NOMO-1 treated with DMSO at 0.1 percent for 48 hours (cell line): ENCODE data around the gene ZMIZ1.
"Not testable (repeated sequence)": the region's sequence is repeated elsewhere in the genome, so short reads cannot be mapped to it uniquely, and the experiment has no call there.

ENCODE experiments used
- DNase-seq: peaks from one replicate; lab custom pipeline; 2025; ENCODE audit not compliant: unreplicated experiment; lab: John Stamatoyannopoulos, UW

ZMIZ1 gene

GRCh38 chr10:79331709-79332108, 262.9 kb downstream of the ZMIZ1 start:
- peak; percentile 10 for DNase-seq

DNA sequence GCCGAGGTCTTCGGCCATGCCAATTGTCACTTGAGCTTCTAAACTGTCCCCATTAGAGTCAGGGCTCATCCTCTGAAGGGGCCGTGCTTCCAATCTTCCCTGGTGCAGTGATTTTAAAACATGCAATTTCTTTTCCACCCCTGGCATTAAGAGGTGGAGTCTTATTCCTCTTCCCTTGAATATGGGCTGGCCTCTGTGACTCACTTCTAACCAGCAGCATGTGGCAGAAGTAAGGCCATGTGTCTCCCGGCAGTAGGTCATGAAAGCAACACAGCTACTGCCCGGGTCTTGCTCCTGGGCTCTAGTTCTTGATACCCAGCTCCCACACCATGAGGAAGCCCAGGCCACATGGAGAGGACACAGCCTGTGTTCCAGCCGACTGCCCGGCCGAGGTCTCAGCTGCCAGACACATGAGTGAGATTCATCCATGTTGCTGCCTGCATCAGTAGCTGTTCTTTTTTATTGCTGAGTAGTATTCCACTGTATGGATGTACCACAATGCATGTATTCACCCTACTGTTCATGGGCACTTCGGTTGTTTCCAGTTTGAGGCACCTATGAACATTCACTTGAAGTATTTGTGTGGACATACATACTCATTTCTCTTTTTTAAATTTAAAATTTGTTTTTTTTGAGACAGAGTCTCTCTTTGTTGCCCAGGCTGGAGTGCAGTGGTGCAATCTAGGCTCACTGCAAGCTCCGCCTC, 264.0 kb downstream of the ZMIZ1 start:
- not testable (repeated sequence) for DNase-seq

GRCh38 chr10:79333513-79333912, 264.7 kb downstream of the ZMIZ1 start:
- DNase-seq: no peak

GRCh38 chr10:79334573-79334972, 265.8 kb downstream of the ZMIZ1 start:
- no peak for DNase-seq

DNA sequence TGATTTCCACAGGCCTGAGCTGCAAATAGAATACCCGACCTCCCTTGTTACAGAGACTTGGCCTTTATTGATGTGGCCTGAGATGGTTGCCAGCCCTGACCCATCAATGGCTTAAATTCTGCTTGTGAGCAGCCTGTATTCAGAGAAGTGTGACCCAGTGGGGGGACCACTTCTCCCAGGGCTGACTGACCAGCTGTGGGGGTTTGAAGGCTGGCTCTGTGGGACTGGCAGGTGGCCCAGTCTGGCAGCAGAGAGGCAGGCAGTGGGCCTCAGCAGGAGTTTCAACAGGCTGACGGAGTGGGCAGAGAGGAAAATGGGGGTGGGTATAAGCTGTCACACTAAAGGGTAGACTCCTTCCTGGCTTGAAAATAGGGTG, 266.3 kb downstream of the ZMIZ1 start:
- DNase-seq: no peak

GRCh38 chr10:79335470-79336235, 266.9 kb downstream of the ZMIZ1 start:
- DNase-seq: no peak

DNA sequence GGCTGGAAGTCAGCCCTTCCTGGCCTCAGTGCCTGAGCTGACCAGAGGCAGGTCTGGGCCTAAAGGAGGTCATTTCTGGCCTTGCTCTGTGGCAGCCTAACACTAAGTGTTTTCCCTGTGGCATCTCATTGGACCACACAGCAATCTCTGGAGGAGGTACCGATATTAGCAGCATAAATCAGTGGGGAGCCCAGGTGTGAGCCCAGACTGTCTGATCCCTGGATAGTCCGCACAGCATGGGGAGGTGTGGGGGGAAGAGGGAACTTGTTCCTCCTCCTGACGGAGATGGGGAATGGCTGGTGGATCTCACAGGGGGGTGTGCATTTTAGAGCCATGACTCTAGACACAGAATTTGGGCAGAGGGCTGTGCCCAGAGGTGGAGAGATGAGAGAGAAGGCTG, 267.5 kb downstream of the ZMIZ1 start:
- no peak for DNase-seq

DNA sequence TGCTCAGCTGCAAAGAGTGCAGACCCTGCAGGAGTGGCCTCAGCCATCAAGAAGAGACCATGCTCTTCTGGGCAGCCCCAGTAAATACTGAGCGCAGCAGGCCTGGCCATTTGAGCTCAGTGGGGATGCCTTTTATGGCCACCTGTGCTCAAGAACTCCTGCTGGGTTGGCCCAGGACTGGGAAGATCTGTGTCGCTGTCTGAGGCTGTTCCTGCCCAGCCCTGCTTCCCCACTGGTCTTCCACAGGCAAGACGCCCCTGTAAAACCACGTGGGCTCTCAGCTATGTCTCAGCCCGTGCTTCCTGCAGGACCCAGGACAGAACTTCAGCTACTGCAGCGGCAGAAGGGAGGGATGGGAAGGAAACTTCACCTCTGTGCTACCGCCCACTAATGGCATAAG, 268.0 kb downstream of the ZMIZ1 start:
- no peak for DNase-seq

- DNase-seq: not testable (repeated sequence)
Observed at GRCh38 chr10:79337783-79338469, 269.2 kb downstream of the ZMIZ1 start.

- DNase-seq: no peak
Observed at GRCh38 chr10:79339266-79339665, 270.5 kb downstream of the ZMIZ1 start.

DNA sequence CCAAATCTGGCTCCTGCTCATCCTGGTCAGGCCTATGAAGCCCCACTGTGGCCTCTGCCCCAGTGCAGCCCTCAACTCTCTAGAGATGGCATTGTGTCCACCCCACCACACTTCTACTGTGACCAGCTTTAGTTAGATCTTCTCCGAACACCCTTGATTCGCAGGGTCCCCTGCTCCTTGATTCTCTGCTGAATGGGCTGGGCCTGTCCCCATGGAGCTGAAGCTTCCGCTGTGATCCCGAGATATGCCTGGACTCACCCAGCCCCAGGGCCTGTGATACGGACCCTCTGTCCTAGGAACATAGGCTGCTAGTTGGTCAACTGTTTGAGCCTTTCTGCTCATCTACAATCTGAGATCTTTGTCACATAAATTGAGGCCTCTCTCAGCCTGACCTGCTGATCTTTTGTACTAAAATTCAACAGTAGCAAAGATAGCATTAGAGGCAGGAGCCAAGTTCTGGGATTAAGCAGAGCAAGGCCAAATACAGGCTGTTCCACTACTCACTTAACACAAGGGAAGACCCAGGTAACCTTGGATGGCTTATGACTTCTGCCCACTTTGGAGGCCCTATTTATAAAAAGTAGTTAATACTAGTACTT, 272.0 kb downstream of the ZMIZ1 start:
- no peak for DNase-seq

DNA sequence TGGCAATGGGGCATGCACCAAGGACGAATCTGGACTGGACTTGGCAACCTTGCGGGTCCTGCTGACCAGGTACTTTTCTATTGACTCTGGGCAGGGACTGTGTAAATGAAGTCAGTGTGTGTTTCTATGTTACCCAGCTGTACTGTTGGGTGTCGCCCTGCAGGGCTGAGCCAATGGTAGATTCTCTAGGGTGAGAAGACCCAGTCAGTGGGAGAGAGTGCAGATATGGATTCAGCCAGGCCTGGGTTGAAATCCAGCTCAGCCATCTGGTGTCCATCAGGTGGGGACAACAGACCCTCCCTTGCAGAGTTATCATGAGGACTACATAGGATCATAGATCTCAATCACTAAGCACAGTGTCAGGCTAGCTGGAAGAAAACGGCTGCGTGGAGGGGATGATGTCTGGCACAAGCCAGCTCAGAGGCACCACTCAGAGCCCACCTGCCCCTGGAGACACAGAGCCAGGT, 273.6 kb downstream of the ZMIZ1 start:
- DNase-seq: no peak

- no peak for DNase-seq
Observed at GRCh38 chr10:79342811-79343561, 274.2 kb downstream of the ZMIZ1 start.

DNA sequence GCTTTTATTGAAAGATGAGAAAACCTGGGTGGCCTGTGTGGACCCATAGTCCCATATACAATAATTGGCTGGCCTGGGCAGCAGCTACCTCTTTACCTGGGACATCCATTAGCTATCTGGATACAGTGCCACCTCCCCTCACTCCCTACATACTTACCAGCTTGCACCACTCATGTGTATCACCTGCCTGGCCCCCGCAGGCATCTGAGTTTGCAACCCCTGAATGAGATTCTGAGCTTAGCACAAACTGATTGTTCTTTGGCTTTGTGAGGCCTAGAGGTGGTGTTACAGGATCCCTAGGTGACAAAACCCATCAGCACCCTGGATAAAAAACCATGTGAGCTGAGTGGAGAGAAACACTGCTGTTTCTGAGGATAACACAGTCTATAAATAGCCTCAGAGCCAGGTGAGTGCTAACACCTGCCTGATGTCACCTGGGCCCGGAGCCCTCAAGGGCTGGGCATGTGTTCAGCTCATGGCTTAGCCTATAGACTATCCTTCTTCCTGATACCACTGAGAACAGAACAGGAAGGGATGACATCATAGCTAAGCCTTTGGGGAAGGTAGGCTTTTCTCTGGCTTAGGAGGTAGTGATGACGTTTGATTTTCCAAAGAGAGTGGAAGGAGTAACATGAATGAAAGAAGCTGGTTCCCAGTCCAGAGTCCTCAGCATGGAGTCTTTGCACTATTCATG, 275.9 kb downstream of the ZMIZ1 start:
- DNase-seq: no peak

GRCh38 chr10:79345241-79346011, 276.7 kb downstream of the ZMIZ1 start:
- DNase-seq: peak; percentile 16

- DNase-seq: no peak
Observed at GRCh38 chr10:79346012-79346340, 277.2 kb downstream of the ZMIZ1 start.

- no peak for DNase-seq
Observed at GRCh38 chr10:79346388-79347225, 277.8 kb downstream of the ZMIZ1 start.

DNA sequence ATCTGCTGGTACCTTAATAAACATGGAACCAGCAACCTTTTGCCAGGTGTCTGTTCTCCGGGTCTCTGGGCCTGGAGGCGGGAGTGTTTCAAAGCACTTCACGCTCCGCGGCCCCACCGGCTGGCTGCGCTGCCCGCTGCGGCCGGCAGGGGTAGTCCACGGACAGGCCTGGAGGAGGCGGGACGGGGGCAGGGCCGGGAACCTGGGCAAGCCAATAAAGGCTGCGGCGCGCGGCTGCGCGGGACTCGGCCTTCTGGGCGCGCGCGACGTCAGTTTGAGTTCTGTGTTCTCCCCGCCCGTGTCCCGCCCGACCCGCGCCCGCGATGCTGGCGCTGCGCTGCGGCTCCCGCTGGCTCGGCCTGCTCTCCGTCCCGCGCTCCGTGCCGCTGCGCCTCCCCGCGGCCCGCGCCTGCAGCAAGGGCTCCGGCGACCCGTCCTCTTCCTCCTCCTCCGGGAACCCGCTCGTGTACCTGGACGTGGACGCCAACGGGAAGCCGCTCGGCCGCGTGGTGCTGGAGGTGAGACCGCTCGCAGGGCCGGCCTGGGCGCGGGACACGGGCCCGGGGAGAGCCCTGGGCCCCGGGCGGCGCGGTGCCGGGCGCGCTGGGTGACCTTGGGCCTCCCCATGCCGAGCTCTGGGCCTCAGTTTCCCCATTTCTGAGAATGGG, 278.6 kb downstream of the ZMIZ1 start, which contains the start of gene PPIF:
Gene PPIF, plus strand, starts transcription at position 244 of the 668 bp plus-strand sequence. Its CDS starts 80 bp downstream, at position 324.
- peak; percentile 84 for DNase-seq
